Stimulated activated CD8-positive, alpha-beta memory T cell treated with anti-CD3 and anti-CD28 coated beads, Interleukin-7, amount 100 ng/mL, for 48 hours (primary cell): Measurements from ENCODE around the gene RPS6KA2.

ENCODE experiments used
- DNase-seq, 2 donors: peaks; one replicate each; pipeline ENCODE4 v3.0.0-alpha.2; 2020; ENCODE audit warnings: low read depth in 1 of 2; ENCODE audit errors: extremely low read depth in 1 of 2

RPS6KA2 gene

DNA sequence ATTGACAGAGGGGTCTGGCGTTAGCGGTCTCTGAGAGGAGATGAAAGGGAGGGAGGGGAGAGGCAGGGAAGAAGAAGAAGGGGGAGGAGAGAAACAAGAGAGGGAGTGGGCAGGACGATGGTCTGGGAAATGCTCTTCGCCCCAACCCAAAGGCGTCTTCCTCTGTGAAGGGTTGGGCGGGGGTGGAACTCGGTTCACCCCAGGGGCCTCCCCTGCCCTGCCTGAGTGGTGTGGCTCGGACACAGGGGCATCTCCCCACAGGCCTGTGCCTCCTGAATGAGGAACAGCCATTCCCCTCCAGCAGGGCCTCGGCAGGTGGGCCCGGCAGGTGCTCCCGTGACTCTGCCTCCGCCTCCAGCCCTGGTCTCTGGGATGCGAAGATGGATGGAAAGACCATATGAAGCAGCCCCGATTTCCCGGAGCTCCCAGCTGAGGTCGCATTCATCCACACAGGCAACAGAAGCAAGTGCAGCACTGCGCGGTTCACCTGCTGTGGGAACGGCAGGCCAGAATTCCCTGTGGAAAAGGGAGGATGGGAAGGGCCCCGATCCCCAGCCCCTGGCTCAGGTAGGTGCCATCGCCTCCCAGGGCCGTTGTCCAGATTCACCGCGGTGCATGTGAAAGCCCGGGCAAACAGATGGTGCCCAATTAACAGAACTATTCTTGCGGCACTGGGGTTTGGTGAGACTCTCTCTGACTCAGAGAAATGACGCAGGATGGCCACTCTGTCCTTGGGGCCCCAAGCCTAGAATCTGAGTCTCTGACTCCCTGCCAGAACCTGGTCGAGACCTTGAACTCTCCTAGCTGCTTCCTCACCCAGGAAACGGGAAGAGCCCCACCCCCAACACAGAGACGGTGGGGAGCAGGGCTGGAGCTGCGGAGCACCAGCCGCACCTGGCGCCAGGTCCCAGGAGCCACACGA is 29.4 kb upstream of the RPS6KA2 start:
- DNase-seq, result no peak

DNA sequence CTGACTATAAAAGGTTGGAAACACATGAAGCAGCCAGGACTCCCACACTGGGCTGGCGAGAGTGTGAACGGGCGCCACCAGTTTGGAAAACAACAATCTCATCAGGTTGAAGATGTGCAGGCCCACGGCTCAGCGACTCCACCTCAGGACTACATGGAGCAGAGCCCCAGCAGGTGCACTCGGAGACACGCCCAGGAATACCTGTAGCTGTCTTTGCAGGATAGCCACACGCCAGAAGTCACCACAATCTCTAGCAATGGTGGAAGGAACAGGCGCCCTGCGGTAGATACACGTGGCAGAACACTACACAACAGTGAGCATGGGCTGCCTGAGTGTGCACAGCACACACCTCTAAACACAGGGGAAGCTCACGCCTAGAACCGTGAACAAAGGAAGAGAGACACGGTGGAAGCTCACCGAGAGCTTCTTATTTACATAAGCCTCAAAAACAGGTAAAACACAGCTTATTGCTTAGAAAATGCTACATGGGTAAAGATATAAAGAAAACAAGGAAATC is 28.7 kb upstream of the RPS6KA2 start:
- DNase-seq, result no peak

DNA sequence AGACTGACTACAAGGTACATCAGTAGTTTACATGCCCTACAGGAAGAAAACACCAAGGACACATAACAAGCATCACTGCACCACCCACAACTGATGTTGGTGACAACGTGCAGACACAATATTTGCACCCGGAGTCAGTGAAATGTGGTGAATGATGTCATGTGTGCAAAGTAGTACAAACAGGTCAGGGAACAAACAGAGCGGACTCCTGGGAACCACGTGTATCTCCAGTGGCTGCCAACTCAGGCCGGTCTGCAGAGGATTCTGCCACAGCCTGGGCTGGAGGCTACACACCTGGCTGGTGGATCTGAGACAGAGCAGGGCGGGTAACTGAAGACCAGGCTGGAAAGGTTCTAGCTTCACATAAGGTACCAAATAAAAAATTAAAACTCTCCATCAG is 28.2 kb upstream of the RPS6KA2 start:
- DNase-seq, result no peak

DNA sequence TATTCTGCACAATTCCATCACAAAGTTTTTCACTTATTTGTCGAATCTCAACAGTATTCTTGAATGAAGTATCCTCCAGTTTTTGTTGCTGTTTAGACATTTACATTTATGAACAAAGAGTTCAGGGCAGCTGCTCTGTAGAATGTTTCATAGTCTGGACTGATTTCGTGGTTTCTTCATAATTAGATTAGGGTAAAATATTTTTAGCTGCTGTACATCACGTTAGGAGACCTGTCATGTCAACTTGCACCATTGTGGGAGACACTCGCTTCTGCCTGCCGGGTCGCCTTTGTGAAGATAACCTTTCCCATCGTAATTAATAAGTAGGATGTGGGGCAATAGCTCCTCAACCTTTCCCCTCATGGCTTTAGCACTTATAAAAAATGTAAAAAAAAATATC is 27.5 kb upstream of the RPS6KA2 start:
- no peak for DNase-seq

DNA sequence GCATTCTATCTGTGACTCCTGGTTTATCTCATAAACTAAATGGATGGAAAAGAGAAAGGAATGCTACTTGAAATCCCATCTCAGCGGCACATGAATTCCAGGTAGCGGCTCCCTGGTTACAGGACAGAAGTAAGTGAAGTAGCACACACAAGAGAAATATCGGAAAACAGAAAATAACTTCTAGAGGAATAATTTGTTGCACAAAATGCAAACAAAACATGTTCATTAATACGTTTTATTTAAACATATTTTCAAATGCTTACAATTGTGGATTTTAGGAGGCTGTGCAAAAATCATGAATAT is 26.5 kb upstream of the RPS6KA2 start:
- no peak for DNase-seq

DNA sequence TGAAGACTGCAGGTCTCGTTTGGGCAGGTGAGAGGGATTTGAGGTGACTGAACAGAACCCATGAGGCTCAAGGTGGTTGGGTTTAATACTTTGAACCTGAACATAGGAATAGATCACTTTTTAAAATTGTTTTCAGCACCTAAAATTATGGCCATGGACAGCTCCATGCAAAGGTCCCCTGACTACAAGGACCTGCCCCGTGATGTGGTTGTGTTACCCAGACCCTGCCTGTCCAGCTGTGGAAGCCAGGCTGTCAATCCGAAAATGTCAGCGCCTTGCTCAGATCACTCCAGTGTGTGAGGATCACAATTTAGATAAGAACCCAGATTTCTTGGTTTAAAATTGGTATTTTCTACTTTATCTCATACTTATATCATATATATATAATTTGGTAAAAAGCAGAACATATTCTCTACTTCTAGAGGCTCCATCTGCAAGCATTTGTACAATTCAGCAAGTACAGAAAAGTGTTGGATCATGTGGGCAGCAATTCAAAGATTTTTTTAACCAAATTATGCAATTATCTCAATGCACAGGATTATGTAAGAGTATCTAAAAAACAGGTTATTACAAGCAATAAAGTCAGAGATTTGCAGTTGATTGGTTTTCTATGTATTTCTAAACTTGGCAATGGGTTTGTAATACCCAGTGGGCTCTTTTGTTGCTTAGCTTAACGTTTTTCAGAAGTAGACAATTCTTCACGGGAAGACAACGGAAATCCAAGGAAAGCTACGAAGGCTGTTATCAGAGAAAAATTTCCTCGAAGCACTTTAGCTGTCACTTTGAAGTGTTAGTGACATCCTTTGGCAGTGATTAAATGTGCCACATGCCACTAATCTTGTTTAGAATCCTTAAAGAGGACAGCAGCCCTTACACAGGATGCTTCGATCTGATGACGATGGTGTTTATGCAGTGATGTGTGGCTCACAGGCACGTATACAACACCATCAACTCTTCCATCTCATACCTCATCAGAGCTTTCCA is 24.1 kb upstream of the RPS6KA2 start:
- DNase-seq, result no peak

DNA sequence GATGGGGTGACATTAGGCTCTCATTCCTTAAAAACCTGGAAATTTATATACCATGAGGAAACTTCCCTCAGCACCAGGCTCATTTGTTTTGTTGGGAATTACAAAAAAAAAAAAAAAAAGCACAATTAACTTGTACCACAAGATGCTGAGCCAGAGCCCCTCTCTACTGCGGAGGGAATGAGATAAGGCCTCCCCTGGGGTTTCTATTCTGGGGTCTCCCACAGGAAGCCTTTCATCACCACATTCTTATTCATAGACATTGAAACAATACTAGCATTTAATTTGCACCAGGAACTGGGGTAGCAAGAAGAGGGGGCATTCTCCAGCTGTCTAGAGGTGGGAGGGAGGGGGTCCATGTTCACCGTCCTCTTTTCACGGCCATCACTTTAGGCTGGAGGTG is 23.0 kb upstream of the RPS6KA2 start:
- no peak for DNase-seq

DNA sequence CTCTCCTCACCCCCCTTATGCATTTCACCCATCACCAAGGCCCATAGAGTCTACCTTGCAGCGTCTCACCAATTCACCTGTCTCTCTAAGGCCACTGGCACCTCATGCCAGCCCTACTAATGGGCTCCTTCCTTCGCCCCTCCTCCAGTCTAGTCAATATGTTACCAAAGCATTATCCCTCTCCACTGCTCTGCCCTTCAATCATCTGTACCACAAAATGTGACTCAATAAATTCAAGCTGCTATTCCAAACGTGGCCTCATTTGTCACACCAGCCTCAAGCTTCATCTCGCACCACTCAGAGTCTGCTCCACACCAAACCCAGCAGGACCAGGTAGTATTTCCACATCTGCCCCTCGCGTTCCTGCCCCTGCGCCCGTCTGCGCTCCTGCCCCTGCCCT is 21.8 kb upstream of the RPS6KA2 start:
- no peak for DNase-seq

DNA sequence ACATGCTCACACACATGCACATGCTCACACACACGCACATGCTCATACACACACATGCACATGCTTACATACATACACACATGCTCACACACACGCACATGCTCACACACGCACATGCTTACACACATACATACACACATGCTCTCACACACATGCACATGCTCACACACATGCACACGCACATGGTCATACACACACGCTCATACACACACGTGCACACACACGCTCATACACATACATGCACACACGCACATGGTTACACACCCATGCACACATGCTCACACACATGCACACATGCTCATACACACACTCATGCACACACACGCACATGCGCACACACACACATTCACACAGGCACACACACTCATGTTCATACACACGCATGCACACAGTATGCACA is 20.8 kb upstream of the RPS6KA2 start:
- DNase-seq, result no peak

DNA sequence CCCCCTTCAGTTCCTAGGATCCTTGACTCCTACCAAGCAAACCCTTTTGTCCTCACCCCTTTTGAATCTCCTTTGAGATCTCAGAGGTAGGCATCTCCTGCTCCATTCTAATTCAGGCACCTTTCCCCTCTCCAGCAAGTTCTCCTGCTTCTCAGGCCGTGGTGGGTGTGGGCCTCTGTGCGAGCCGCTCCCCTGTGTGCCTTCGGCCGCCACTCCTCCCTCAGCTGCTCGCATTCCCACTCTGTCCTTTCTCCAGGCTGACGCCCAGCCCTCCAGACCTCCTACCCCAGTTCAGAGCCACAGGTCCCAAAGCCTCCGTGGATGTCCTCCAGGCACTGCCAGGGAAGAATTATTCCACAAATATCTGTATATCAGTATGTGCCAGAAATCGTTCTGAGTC is 19.7 kb upstream of the RPS6KA2 start:
- no peak for DNase-seq

DNA sequence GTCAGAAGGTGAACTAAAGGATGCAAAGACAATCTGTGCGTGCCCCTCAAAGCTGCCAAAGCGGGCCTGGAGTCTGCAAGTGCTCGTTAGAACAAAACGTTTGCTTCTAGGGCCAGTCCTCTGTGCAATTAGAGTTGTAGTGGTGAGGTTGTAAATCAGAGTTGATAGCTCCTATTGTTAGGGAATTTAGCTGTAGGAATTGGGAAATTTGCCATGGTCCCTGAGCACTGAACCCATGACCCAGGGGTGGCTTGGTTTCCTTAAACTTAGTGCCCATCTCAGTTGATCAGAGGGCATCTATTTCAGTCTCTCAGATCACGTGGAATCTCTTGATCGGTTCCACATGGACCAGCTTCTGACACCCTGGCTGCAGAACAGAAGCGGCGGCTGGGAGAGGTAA is 18.8 kb upstream of the RPS6KA2 start:
- no peak for DNase-seq

DNA sequence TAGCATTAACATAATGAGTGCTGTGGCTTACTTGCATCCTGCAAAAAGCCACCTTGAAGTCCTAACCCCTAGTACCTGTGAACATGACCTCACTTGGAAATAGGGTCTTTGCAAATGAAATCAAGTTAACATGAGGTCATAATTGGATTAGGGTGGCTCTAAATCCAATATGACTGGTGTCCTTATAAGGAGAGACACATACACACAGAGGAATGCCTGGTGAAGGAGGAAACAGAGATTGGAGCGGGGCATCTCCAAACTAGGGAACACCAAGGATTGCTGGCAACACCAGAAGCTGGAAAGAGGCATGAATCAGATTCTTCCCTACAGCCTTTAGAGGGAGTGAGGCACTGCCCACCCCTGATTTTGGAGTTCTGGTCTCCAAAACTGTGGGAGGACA is 17.6 kb upstream of the RPS6KA2 start:
- no peak for DNase-seq

DNA sequence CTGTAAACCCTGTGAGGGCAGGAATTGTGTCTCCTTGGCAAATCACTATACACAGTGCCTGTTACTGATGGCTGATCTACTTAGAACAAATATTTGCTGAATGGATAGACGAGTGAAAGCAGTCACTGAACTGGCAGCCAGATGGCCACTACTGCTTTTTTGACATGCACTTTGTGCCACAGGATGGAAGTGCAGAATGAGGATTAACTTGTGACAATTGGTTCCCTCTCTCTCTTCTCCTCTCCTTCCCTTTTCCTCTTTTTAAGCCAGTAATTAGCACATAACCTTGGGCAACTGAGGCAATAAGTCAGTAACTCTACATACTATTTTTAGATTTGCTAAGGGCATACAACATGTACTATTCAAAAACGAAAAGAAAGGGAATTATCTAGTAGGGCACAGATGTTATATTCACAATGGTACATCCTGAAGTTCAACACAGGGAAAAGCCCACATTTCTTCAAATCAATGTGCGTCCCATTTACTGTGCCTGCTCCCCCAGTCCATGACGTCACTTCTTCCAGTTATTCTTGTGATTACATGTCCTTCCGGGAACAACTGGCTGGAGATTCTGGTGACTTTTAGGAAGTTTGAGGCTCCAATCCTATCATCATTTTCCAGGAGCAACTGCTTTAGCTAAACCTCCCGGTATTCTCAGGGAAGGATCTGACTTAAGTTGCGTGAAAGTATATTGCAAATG is 17.0 kb upstream of the RPS6KA2 start:
- no peak for DNase-seq

DNA sequence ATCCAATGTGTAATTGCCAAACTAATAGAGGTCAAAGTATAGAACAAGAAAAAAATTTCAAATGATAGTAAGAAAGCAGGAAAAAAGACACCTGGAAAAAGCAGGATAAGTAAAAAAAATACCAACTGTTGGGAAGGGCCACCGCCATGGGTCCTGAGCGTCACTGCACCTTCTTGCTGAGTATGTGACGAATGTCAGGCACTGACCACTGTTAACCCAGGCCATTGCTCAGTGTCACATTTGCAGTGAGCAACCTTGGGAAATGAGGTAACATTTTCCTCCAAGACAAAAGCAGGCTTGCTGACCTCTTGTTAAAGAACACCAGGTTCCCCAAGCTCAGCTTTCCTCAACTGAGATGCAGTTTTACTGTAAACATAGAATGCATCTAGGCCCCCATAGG is 15.6 kb upstream of the RPS6KA2 start:
- no peak for DNase-seq

DNA sequence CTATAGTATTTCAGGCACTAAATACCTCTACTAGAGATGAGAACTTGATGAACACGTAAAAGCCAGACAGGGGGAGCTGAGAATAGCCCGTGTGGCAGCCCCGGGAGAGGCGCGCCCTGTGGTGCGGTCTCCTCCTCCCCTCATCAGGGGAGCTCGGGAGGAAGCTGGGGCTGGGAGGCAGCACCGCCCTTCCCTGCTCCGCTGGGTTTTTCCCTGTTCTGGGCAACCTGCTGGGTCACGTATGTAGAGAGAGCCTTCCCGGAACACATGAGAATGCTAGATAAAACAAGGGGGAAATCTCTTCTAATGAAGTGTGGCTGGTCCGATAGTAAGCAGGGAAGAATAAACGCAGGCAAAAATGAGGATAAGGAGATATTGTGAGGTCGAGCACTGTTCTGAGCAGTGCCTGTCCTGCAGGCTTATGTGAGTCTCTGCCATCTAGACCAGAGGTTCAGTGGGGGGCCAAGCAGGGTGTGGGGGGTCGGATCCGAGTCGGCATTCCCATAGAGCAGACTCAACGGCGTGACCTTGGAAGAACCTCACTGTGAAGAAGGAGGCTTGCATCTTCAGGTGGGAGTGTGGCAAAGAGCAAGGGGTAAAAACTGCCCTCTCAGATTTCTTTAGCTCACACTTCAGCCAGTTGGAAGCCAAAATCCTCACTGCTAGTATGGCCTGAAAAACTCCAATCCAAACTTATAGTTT is 13.4 kb upstream of the RPS6KA2 start:
- DNase-seq, result no peak

DNA sequence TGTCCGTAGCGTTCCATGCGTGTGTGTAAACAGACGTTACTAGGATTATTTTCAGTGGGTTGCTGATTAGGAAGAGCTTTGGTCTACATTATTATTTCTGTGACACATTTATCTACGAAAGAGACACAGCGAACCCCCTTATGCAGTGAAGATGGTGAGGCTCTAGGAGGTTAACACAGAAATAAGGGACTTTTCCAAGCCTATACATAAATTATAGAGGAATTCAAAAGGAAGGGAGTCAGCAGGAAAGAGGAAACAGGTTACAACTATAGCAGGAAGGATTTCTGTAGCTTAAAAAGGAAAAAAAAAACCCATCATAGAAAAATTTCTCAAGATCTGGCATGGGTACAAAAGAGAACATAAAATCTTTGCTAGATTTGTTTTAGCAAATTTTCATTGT is 12.9 kb upstream of the RPS6KA2 start:
- no peak for DNase-seq

DNA sequence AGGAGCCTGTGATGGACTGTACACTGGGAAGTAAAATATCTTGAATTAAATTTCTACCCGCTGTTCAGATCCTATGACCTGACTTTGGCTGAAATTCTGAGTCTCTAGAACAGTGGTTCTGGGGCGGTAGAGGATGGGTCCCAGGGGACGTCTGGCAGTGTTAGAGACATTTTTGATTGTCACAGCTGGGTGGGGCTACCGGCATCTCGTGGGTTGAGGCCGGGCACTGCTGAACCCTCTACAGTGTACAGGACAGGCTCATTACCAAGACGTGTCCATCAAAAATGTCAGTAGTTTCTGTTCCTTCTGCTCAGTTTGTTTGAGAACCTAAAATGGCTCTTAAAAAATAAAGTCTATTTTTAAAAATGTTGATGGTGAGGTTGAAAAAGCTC is 11.5 kb upstream of the RPS6KA2 start:
- DNase-seq, result no peak

DNA sequence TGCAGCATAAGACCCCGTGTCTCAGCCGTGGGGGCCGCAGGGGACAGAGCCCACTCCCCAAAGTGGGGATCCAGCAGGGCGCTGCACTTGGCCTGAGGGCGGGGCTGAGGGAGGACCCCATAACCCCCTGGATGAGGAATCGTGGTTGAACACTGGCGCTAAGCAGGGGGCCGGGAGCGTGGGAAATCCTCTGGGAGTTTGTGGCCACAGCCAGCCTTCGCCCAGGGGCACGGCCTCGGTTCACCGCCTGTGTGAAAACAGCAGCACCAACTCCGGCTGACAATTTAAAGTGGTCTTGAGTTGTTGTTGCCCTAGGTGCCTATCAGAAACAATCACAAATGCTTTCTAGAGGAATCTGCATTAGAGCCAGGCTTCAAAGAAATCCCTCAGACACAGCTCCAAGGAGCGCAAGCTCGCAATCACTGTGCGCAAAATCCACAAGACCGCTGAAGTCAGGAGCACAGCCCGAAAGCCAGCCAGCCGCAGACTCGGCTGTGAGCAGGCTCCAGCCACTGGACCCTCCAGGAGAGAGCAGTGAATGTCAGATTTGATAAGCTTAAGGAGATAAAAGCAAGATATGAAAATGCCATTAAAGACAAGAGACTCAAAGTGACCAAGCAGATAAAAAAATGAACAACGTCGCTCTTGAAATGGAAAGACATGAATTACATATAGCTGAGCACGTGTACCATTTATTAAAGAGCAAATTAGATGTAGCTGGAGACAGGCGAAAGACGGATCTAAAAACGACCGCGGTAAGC is 10.9 kb upstream of the RPS6KA2 start:
- DNase-seq, result no peak

DNA sequence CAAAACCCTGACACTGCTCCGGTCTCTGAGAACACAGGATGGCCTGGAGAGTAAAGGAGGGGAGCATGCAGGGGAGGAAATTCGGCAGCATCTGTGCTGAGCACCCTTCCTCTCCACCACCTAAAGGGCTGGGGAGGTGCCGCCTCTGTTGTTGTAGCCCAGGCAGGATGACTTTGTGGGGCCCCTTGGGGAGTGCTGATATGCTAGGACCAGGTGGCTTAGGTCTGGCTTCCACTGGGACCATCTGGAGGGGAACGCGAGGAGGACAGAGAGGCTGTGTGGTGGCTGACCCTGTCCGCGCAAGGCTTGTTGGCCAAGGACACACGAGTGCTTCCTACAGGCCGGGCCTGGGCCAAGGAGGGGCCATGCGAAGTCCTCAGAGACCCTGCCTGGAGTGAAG is 9.9 kb upstream of the RPS6KA2 start:
- no peak for DNase-seq
